Right lobe of liver (tissue), 4 donors: ENCODE results near the gene RAB39B.

Experiments used
- POLR2A ChIP-seq: fragments of 450-650 bp; IDR thresholded peaks from one replicate; pipeline ENCODE4 v1.6.1; 2017; ENCODE audit warnings: antibody characterized with exemption, mild to moderate bottlenecking
- TF ChIP-seq, protein P1 (sequence below), 4 donors: fragments of 200-600 bp in 3 of 4; fragments of 450-650 bp in 1 of 4; IDR thresholded peaks; one replicate each; pipeline versions ENCODE4 v1.5.1 to v1.8.0; 2016 to 2022; ENCODE audit warnings: antibody characterized with exemption in 4 of 4, mild to moderate bottlenecking in 2 of 4
- donor health status: DM: no; HTN: no; CAD: no.
- donor health status: DM: no; HTN: no; CAD: no.
- donor health status: DM: no; HTN: yes; CAD: no.

- TF ChIP-seq, protein P1, sequence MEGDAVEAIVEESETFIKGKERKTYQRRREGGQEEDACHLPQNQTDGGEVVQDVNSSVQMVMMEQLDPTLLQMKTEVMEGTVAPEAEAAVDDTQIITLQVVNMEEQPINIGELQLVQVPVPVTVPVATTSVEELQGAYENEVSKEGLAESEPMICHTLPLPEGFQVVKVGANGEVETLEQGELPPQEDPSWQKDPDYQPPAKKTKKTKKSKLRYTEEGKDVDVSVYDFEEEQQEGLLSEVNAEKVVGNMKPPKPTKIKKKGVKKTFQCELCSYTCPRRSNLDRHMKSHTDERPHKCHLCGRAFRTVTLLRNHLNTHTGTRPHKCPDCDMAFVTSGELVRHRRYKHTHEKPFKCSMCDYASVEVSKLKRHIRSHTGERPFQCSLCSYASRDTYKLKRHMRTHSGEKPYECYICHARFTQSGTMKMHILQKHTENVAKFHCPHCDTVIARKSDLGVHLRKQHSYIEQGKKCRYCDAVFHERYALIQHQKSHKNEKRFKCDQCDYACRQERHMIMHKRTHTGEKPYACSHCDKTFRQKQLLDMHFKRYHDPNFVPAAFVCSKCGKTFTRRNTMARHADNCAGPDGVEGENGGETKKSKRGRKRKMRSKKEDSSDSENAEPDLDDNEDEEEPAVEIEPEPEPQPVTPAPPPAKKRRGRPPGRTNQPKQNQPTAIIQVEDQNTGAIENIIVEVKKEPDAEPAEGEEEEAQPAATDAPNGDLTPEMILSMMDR (IDR thresholded peaks at IDR 0.05) = no peak
- no peak for TF ChIP-seq POLR2A
Observed at GRCh38 chrX:155218777-155219176, 45.5 kb downstream of the RAB39B start.
